Left lung (tissue), 10 donors: Measurements from ENCODE around the gene GDNF. TPM values are rescaled to one million over a fixed set of nuclear protein-coding genes. Genes with fewer than 3 reads are reported as not detected.

Experiments used
- ATAC-seq: fragments of 200-7000 bp; cut with Tn5 transposase; one replicate; pipeline ENCODE4 v1.9.1; 2020; ENCODE audit warnings: moderate library complexity
- DNase-seq, 4 donors: peaks; one replicate each; pipeline ENCODE4 v3.0.0-alpha.2; 2013 to 2020
- H3K27ac ChIP-seq, 2 donors: fragments of 200-600 bp; sonication (generic) in 1 of 2; one replicate each; pipeline versions ENCODE4 v1.5.0 to v1.8.0; 2020 to 2021
- H3K27me3 ChIP-seq, 2 donors: fragments of 200-600 bp; sonication (generic) in 1 of 2; one replicate each; pipeline versions ENCODE4 v1.5.0 to v1.8.0; 2020 to 2021
- H3K36me3 ChIP-seq, 2 donors: fragments of 200-600 bp; sonication (generic) in 1 of 2; one replicate each; pipeline versions ENCODE4 v1.5.0 to v1.8.0; 2020 to 2021
- H3K4me1 ChIP-seq, 2 donors: fragments of 200-600 bp; one replicate each; pipeline ENCODE4 v1.8.0; 2021
- H3K4me3 ChIP-seq, 2 donors: fragments of 200-600 bp; sonication (generic) in 1 of 2; one replicate each; pipeline versions ENCODE4 v1.5.0 to v1.8.0; 2020 to 2021; ENCODE audit warnings: mild to moderate bottlenecking in 1 of 2
- H3K9me3 ChIP-seq, 2 donors: fragments of 200-600 bp; sonication (generic) in 1 of 2; one replicate each; pipeline versions ENCODE4 v1.5.0 to v1.8.0; 2020 to 2021
- CTCF ChIP-seq, 2 donors: fragments of 200-600 bp; sonication (generic) in 1 of 2; IDR thresholded peaks; one replicate each; pipeline versions ENCODE4 v1.5.0 to v1.8.0; 2021; ENCODE audit warnings: antibody characterized with exemption in 2 of 2
- intact Hi-C, 2 donors: fragments of 100-400 bp; cut with DNase I; formaldehyde crosslinking; loops; one replicate each; pipeline versions ENCODE4 v1.11.2 to v1.14.2; 2022
- polyA plus RNA-seq, 6 donors: library from polyadenylated mRNA; unstranded; fragments of 120-200 nt; gene quantifications; one replicate each; pipeline ENCODE4 v1.2.1, GENCODE V29; 2013; ENCODE audit not compliant: insufficient read length in 6 of 6
- total RNA-seq, 2 donors: library from RNA; stranded (reverse); fragmentation: NEBNext Ultra II Directional; extraction: Animal tissue kit (Norgen Biotek cat#: 25700); gene quantifications; one replicate each; pipeline ENCODE4 v1.2.1, GENCODE V29; 2021
- donor health status: DM: no; HTN: yes; CAD: no.
- donor health status: DM: no; HTN: no; CAD: no.

Gene GDNF
- total and polyA plus RNA-seq, 8 donors = 0.06 to 0.17 (median 0.07) TPM; not detected in 4

- Histone ChIP-seq H3K4me1 (no peaks in the 10 kb centered on the region), H3K4me3 (no peak overlapping the region), H3K9me3 (no peaks in the 10 kb centered on the region), H3K27ac (no peak overlapping the region), H3K36me3 (no peaks in the 10 kb centered on the region), H3K27me3 (no peaks in the 10 kb centered on the region)
- ATAC-seq (no peak), DNase-seq (no peak)
- intact Hi-C loops = no loop called here
- no peak for TF ChIP-seq CTCF (IDR thresholded peaks at IDR 0.05)
Measured at GRCh38 chr5:37808945-37809344, 30.9 kb downstream of the GDNF start.

- no peaks in the 10 kb centered on the region for H3K9me3 ChIP-seq
- no peak overlapping the region for H3K4me3 ChIP-seq
- H3K36me3 ChIP-seq = no peaks in the 10 kb centered on the region
- no peaks in the 10 kb centered on the region for H3K27me3 ChIP-seq
- DNase-seq = no peak
- H3K27ac ChIP-seq = no peak overlapping the region
- H3K4me1 ChIP-seq = no peaks in the 10 kb centered on the region
- TF ChIP-seq CTCF (IDR thresholded peaks at IDR 0.05) = no peak
- intact Hi-C loops = no loop called here
- no peak for ATAC-seq
Measured at GRCh38 chr5:37807621-37808301, 32.1 kb downstream of the GDNF start.

GRCh38 chr5:37807015-37807414, 32.8 kb downstream of the GDNF start:
- no peak overlapping the region for H3K27ac ChIP-seq
- DNase-seq (no peak), ATAC-seq (no peak)
- no peak for TF ChIP-seq CTCF (IDR thresholded peaks at IDR 0.05)
- intact Hi-C loops = no loop called here
- no peak overlapping the region for H3K4me3 ChIP-seq
- no peaks in the 10 kb centered on the region for H3K9me3 ChIP-seq
- H3K4me1 ChIP-seq = no peaks in the 10 kb centered on the region
- H3K36me3 ChIP-seq = no peaks in the 10 kb centered on the region
- H3K27me3 ChIP-seq = no peaks in the 10 kb centered on the region

- Histone ChIP-seq H3K36me3 (no peaks in the 10 kb centered on the region), H3K4me1 (no peaks in the 10 kb centered on the region), H3K27ac (no peak overlapping the region), H3K9me3 (no peaks in the 10 kb centered on the region), H3K4me3 (no peak overlapping the region), H3K27me3 (no peaks in the 10 kb centered on the region)
- DNase-seq = no peak
- intact Hi-C loops = no loop called here
- TF ChIP-seq CTCF (IDR thresholded peaks at IDR 0.05) = no peak
- no peak for ATAC-seq
Measured at GRCh38 chr5:37806476-37806875, 33.4 kb downstream of the GDNF start.

- Histone ChIP-seq H3K4me3 (no peak overlapping the region), H3K27ac (no peak overlapping the region), H3K9me3 (no peaks in the 10 kb centered on the region), H3K4me1 (no peaks in the 10 kb centered on the region), H3K36me3 (no peaks in the 10 kb centered on the region), H3K27me3 (no peaks in the 10 kb centered on the region)
- DNase-seq (no peak), ATAC-seq (no peak)
- intact Hi-C loops = no loop called here
- TF ChIP-seq CTCF (IDR thresholded peaks at IDR 0.05) = no peak
Measured at GRCh38 chr5:37806016-37806415, 33.8 kb downstream of the GDNF start.
